GM19324 (cell line): ENCODE results near the gene ZNF280D.

Experiments
- ATAC-seq: cut with Tn5 transposase; IDR thresholded peaks from one replicate; pipeline ENCODE4 v1.9.1; 2021; ENCODE audit warnings: mild to moderate bottlenecking, moderate library complexity; ENCODE audit not compliant: unreplicated experiment, low FRiP score

ZNF280D gene

GRCh38 chr15:56749982-56750381, 16.7 kb upstream of the ZNF280D start:
- ATAC-seq = no peak

- ATAC-seq = no peak
Observed at GRCh38 chr15:56744701-56745683, 11.7 kb upstream of the ZNF280D start.

DNA sequence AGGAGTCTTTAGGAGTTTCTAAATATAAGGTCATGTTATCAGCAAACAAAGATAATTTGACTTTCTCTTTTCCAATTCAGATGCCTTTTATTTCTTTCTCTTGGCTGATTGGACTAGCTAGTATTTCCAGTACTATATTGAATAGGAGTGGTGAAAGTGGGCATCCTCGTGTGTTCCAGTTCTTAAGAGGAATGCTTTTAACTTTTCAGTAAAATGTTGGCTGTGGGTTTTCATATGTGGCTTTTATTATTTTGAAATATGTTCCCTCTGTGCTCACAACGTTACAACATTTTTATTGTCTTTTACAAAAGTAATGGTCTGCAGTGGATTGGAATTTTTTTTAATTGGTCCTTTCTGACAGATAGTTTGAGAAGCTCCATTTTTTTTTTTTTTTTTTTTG, 8.2 kb upstream of the ZNF280D start:
- ATAC-seq = no peak

DNA sequence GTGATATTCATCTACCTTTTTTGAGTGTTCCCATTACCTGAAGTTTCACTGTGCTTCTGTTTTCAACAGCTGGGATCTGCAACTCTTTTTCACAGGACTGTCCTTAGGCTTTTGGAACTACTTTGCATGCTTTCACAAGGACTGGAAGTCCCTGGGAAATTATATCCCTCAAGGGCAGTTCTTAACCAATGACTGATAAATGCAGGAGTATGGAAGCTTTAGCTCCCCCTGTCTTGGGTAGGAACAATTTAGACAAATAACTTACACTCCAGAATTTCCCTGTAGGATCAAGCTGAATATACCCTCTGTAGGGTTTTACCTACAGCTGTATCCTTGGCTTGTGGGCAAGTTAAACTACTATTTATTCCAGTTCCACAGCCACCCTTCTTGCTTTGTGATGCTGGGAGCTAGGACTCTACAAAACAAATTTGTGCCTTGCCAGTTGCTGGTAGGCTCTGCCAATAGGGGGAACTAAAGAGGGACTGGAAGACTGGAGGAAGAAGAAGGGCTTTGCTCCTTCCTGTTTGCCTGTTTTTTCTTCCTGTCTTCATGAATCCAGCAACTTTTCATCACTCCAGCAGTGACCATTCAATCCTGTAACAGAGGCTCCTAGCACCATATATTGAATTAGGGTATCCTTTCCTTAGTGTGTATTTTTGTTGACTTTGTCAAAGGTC, 6.8 kb upstream of the ZNF280D start:
- no peak for ATAC-seq

DNA sequence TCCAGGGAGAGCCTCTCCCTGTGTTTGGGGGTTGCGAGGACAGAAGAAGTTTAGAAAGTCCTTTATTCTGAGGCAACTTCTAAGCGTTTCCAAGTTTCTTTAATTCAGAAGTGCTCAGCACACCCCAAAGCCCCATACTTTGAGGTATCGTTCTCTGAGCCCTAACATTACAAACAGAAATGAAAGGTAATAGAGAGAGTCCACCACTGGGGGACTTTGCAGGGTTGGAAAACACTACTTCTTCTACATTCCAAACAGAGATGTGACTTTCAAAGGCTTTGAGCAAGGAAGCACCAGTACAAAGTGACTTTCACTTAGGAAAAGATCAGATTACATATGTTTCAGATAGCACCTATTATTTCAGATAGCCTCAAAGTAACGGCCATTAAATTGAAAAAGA, 6.2 kb upstream of the ZNF280D start:
- ATAC-seq = no peak

- no peak for ATAC-seq
Observed at GRCh38 chr15:56737791-56738190, 4.5 kb upstream of the ZNF280D start.

- ATAC-seq = no peak
Observed at GRCh38 chr15:56736881-56737707, 3.8 kb upstream of the ZNF280D start.

GRCh38 chr15:56736308-56736707, 3.0 kb upstream of the ZNF280D start:
- ATAC-seq = no peak

GRCh38 chr15:56735589-56735988, 2.3 kb upstream of the ZNF280D start:
- ATAC-seq = no peak

DNA sequence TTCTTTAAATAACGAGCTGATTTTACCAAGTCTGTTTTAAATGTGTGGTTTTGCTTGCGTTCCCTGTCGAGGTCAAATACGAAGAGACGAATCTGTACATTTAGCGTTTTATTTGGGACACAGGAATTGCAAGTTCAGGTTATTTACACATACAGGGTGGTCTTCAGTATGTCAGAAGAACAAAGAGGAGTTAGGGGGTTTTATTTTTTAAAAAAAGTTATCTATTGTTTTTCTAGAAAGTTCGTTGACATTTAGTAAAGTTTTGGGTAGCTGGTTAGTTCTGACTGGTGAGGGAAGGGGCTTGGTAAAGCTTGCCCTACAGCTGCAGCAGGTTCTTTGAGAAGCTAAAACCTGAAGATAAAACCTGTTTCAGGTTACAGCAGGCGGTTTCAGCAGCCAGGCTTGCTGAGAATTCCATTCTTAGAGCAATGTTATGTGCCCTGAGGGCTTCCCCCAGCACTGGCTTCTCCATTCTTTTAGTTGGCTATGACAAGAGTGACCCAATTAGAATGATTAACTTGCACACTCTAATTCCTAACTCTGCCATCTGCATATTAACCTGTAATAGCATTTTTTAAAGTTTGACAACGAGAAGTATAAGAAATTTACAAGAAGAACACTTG, 815 bp upstream of the ZNF280D start:
- ATAC-seq = no peak

DNA sequence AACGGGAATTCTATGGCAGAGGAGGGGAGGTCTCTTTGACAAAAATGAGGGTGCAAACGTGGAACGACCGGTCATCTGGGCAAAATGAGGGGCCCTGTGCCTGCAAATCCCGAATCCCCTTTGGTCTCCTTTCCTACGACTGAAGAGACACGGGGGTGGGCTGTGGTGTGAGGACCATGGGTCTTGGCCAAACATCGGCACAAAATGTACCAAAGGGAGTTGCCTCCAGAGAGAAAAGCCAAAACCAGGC, 498 bp downstream of the ZNF280D start:
- no peak for ATAC-seq

DNA sequence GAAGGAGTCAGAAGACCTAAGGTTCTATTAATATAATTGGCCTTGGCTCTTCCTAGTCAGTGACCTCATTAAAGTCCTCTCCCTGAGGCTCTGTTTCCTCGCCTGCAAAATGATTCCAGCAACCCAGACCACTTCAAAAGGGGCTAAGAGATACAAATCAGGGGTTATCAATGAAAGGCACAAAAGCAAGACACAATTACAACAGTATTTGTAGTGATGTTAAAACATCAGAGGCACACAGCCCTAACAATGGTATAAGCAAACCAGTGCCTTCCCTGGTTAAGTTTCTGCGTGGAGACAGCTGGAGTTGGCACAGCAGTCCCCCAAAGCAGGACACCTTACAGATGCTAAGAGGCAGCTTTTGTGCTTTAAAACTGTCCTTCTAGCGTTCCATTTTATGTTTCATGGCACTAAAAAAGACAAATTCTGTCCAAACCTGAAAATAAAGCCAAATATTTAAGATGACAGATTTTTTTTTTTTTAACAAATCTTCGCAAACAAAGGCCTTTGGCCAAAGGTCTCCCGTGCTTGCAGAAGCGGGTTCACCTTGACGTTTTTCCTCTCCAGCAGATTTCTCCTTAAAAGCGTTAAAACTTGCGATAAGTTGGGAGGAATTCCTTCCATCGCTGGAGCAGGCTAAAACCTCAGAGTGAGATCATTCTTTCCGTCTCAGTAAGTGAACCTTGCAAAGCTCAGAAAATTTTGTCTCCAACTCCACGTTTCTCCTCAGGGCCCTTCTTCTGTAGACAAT, 999 bp downstream of the ZNF280D start:
- no peak for ATAC-seq

- ATAC-seq = no peak
Observed at GRCh38 chr15:56731548-56731947, 1.8 kb downstream of the ZNF280D start.

DNA sequence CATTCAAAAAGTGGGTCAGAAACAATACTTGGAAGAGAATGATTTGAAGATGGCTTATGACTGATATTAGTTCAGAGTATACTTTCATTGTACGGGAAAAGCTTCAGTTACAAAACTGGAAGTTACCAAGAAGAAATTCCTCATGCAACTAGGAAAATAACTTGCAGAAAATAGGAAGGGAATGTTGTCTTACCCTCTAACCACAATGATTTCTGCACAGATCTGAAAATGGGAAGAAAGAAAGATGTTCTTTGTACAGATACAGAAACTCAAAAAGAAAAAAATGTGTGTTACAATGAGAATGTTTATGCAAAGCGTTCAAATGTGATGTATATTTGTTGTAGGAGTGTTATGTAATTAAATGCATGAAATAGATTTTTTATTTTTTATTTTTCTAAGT, 3.7 kb downstream of the ZNF280D start:
- no peak for ATAC-seq

DNA sequence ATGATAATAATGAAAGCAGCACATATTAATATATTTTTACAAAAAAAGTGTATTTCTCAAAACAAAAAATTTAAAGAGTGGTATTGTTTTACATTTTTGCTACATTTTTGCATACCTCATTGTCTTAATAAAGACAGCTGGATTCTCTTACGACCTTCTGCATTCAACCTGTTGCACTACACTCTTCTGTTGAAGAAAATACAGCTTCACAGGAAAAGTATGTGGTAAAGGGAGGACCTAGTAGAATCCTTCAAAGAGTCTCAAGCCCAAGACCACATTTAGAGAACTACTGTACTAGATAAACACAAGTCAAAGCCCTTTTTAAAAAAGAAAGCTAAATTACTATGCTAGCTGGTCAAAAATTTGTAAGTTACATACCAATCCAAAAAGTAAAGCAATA, 7.9 kb downstream of the ZNF280D start:
- ATAC-seq = no peak

GRCh38 chr15:56724232-56724631, 9.1 kb downstream of the ZNF280D start:
- no peak for ATAC-seq

GRCh38 chr15:56723787-56724186, 9.5 kb downstream of the ZNF280D start:
- no peak for ATAC-seq

GRCh38 chr15:56719774-56720555, 13.3 kb downstream of the ZNF280D start:
- no peak for ATAC-seq

DNA sequence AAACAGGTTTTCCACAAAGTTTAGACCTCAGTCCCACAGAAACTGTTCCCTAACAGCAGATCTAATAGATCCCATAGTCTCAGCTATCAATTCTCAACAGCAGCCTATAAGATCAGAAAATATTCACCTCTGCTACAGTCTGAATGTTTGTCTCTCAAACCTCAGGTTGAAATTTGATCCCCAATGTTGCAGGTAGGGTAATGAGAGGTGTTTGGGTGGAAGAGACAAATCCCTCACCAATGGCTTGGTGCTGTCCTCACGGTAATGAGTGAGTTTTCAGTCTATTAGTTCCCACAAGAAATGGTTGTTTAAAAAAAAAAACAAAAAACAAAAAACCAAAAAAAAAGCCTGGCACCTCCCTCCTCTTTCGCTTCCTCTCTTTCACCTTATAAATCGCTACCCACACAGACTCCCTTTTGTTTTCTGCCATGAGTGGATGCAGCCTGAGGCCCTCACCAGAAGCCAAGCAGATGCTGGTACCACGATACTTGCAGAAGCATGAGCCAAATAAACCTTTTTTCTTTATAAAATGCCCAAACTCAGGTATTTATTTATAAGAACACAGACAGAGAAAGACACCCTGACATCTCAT, 14.2 kb downstream of the ZNF280D start:
- no peak for ATAC-seq
